Keratinocyte (primary cell): ENCODE measurements around the gene PCDH9. TPM values are rescaled to one million over a fixed set of nuclear protein-coding genes. Genes with fewer than 3 reads are reported as not detected.

Experiments used
- DNase-seq: peaks from one replicate; pipeline ENCODE4 v3.0.0-alpha.2; 2011; ENCODE audit warnings: low read depth, missing footprints, low spot score
- FAIRE-seq: peaks from 2 replicates; lab custom pipeline; 2011; peaks lifted over from hg19 to GRCh38; lab: Jason Lieb, UNC
- H2AFZ ChIP-seq: 2 replicates; pipeline ENCODE4 v1.6.0; 2012; ENCODE audit warnings: low read length, control low read depth, inconsistent platforms; ENCODE audit not compliant: control insufficient read depth
- H3K27ac ChIP-seq: 2 replicates; pipeline ENCODE4 v1.5.1; 2011; ENCODE audit warnings: low read length; ENCODE audit not compliant: control insufficient read depth, insufficient read depth
- H3K27me3 ChIP-seq: 3 replicates; pipeline ENCODE4 v1.6.0; 2011; ENCODE audit warnings: low read length; ENCODE audit not compliant: control insufficient read depth, insufficient read depth; ENCODE audit errors: extremely low read depth
- H3K36me3 ChIP-seq, 2 experiments: 2 replicates in 1 of 2; 3 replicates in 1 of 2; pipeline ENCODE4 v1.5.1; 2011; ENCODE audit warnings: low read length in 2 of 2, mild to moderate bottlenecking in 1 of 2; ENCODE audit not compliant: control insufficient read depth in 2 of 2, insufficient read depth in 2 of 2; ENCODE audit errors: extremely low read depth in 1 of 2
- H3K4me1 ChIP-seq: 3 replicates; pipeline ENCODE4 v1.5.1; 2011; ENCODE audit warnings: low read length; ENCODE audit not compliant: control insufficient read depth, insufficient read depth; ENCODE audit errors: extremely low read depth
- H3K4me2 ChIP-seq: 3 replicates; pipeline ENCODE4 v1.6.0; 2011; ENCODE audit warnings: low read depth, low read length; ENCODE audit not compliant: control insufficient read depth, insufficient read depth; ENCODE audit errors: extremely low read depth
- H3K4me3 ChIP-seq, 3 experiments: fragments of 200-600 bp in 1 of 3; sonication (generic) in 1 of 3; 2 replicates in 2 of 3; 3 replicates in 1 of 3; pipeline ENCODE4 v1.5.1; 2011 to 2016; ENCODE audit warnings: low read length in 3 of 3, mild to moderate bottlenecking in 3 of 3, control low read depth in 2 of 3, inconsistent platforms in 1 of 3, low read depth in 1 of 3, mixed read lengths in 1 of 3, mixed run types in 1 of 3, moderate library complexity in 1 of 3; ENCODE audit not compliant: control insufficient read depth in 2 of 3, insufficient read depth in 2 of 3; ENCODE audit errors: extremely low read depth in 1 of 3
- H3K79me2 ChIP-seq: 2 replicates; pipeline ENCODE4 v1.6.0; 2012; ENCODE audit warnings: low read length; ENCODE audit not compliant: control insufficient read depth, insufficient read depth
- H3K9ac ChIP-seq: 3 replicates; pipeline ENCODE4 v1.6.0; 2011; ENCODE audit warnings: low read length; ENCODE audit not compliant: control insufficient read depth, insufficient read depth; ENCODE audit errors: extremely low read depth
- H3K9me1 ChIP-seq: 3 replicates; pipeline ENCODE4 v1.6.0; 2011; ENCODE audit warnings: low read length; ENCODE audit not compliant: control insufficient read depth, insufficient read depth; ENCODE audit errors: extremely low read depth
- H3K9me3 ChIP-seq: 2 replicates; pipeline ENCODE4 v1.5.1; 2012; ENCODE audit warnings: low read depth, low read length; ENCODE audit not compliant: control insufficient read depth
- H4K20me1 ChIP-seq: 3 replicates; pipeline ENCODE4 v1.6.0; 2011; ENCODE audit warnings: low read length; ENCODE audit not compliant: control insufficient read depth, insufficient read depth; ENCODE audit errors: extremely low read depth
- CTCF ChIP-seq, 3 experiments: IDR thresholded peaks in 1 of 3; conservative IDR thresholded peaks in 1 of 3; optimal IDR thresholded peaks in 1 of 3; 2 replicates in 2 of 3; 3 replicates in 1 of 3; pipeline versions ENCODE3 to v1.5.1; 2011; ENCODE audit warnings: low read length in 3 of 3, mild to moderate bottlenecking in 3 of 3, moderate library complexity in 2 of 3, control low read depth in 1 of 3, inconsistent platforms in 1 of 3; ENCODE audit not compliant: insufficient read depth in 2 of 3; ENCODE audit errors: extremely low read depth in 1 of 3
- EZH2 ChIP-seq: IDR thresholded peaks from one replicate; pipeline ENCODE4 v1.6.1; 2012; ENCODE audit warnings: inconsistent platforms, mild to moderate bottlenecking, low read length, moderate library complexity
- dilution Hi-C: fragments of 300-500 bp; cut with MboI; formaldehyde crosslinking; loops from one replicate; pipeline ENCODE4 v1.7.0; 2020; ENCODE audit warnings: low sequenced_read_pairs; ENCODE audit not compliant: extremely low pct_ligation_motif_present
- polyA plus RNA-seq, 5 experiments: library from polyadenylated mRNA; depleted of rRNA in 3 of 5; stranded (reverse) in 3 of 5; stranded (forward) in 1 of 5; unstranded in 1 of 5; fragments of >200 nt; gene quantifications; 1 replicate in 1 of 5; 2 replicates in 3 of 5; 3 replicates in 1 of 5; pipeline versions ENCODE4 v1.2.1 to v1.2.3, GENCODE V29; 2011 to 2012; ENCODE audit warnings: missing spikeins in 2 of 5, low read depth in 1 of 5, low replicate concordance in 1 of 5

PCDH9 gene
- polyA plus RNA-seq, 1 donor (not counting 4 experiments of a cell fraction or from before 2014, with no cell fraction given), result 0.21 TPM

- no peaks in the 10 kb centered on the region for H3K9me3 ChIP-seq
- no peak for DNase-seq
- dilution Hi-C loops, result no loop called here
- no peaks in the 10 kb centered on the region for H3K79me2 ChIP-seq
- no peak for FAIRE-seq
- peak overlapping the region; percentile 35 for H2AFZ ChIP-seq
- H3K4me3 ChIP-seq, result no peak overlapping the region
- no peaks in the 10 kb centered on the region for H3K9me1 ChIP-seq
- no peaks in the 10 kb centered on the region for H4K20me1 ChIP-seq
- H3K27ac ChIP-seq, result no peak overlapping the region
- no peaks in the 10 kb centered on the region for H3K27me3 ChIP-seq
- no peak overlapping the region for H3K4me2 ChIP-seq
- no peaks in the 10 kb centered on the region for H3K4me1 ChIP-seq
- no peak for TF ChIP-seq CTCF (optimal IDR thresholded peaks at IDR 0.05 in 1 of 3, IDR thresholded peaks at IDR 0.05 in 1 of 3, conservative IDR thresholded peaks at IDR 0.05 in 1 of 3; ENCODE audit: extremely low read depth in 1 of 3, insufficient read depth in 2 of 3, low read length in 3 of 3)
- H3K9ac ChIP-seq, result no peak overlapping the region
- no peaks in the 10 kb centered on the region for H3K36me3 ChIP-seq
These were observed 314.4 kb downstream of the PCDH9 start for GRCh38 chr13:66915596-66916185.

GRCh38 chr13:66914155-66914554 is 316.0 kb downstream of the PCDH9 start:
- Histone ChIP-seq H4K20me1 (no peaks in the 10 kb centered on the region), H3K27ac (no peak overlapping the region), H3K9ac (no peak overlapping the region), H3K4me3 (no peak overlapping the region), H3K36me3 (no peaks in the 10 kb centered on the region), H3K27me3 (no peaks in the 10 kb centered on the region), H3K4me2 (no peak overlapping the region), H3K4me1 (no peaks in the 10 kb centered on the region), H2AFZ (peak overlapping the region; percentile 23), H3K9me1 (no peaks in the 10 kb centered on the region), H3K79me2 (no peaks in the 10 kb centered on the region), H3K9me3 (no peaks in the 10 kb centered on the region)
- dilution Hi-C loops, result no loop called here
- DNase-seq (no peak), FAIRE-seq (no peak)
- TF ChIP-seq CTCF (optimal IDR thresholded peaks at IDR 0.05 in 1 of 3, IDR thresholded peaks at IDR 0.05 in 1 of 3, conservative IDR thresholded peaks at IDR 0.05 in 1 of 3; ENCODE audit: extremely low read depth in 1 of 3, insufficient read depth in 2 of 3, low read length in 3 of 3) (no peak), EZH2 (no peak)
